ENCODE results near the gene RANBP17.

The RANBP17 gene

DNA sequence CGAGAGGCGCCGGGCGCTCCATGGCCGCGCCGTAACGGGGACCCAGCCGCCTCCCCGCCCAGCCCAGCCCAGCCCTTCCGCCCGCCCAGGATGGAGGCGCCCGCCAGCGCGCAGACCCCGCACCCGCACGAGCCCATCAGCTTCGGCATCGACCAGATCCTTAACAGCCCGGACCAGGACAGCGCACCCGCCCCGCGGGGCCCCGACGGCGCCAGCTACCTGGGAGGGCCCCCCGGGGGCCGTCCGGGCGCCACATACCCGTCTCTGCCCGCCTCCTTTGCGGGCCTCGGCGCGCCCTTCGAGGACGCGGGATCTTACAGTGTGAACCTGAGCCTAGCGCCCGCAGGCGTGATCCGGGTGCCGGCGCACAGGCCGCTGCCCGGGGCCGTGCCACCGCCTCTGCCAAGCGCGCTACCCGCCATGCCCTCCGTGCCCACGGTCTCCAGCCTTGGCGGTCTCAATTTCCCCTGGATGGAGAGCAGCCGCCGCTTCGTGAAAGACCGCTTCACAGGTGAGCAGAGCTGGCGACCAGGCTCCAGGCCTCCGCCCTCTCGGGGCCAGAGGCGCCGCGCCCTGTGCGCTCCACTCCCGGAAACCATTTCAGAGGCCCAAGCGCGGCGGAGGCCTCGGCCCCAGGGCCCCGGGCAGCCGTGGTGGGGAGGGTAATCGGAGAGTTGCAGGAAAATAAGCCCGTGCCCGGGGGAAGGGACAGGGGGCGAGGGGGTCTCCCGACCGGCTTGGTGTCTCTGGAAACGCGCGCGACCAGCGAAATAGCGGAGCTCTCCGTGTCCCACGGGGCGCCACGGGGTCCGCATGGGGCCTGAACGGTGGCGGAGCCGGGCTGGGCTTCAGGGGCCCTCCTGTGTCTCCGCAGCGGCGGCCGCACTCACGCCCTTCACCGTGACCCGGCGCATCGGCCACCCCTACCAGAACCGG lies 447.7 kb downstream of the RANBP17 start (continued):
- TF ChIP-seq, protein P1, sequence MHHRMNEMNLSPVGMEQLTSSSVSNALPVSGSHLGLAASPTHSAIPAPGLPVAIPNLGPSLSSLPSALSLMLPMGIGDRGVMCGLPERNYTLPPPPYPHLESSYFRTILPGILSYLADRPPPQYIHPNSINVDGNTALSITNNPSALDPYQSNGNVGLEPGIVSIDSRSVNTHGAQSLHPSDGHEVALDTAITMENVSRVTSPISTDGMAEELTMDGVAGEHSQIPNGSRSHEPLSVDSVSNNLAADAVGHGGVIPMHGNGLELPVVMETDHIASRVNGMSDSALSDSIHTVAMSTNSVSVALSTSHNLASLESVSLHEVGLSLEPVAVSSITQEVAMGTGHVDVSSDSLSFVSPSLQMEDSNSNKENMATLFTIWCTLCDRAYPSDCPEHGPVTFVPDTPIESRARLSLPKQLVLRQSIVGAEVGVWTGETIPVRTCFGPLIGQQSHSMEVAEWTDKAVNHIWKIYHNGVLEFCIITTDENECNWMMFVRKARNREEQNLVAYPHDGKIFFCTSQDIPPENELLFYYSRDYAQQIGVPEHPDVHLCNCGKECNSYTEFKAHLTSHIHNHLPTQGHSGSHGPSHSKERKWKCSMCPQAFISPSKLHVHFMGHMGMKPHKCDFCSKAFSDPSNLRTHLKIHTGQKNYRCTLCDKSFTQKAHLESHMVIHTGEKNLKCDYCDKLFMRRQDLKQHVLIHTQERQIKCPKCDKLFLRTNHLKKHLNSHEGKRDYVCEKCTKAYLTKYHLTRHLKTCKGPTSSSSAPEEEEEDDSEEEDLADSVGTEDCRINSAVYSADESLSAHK (tag by site-specific recombination; IDR thresholded peaks at IDR 0.05), result peak; percentile 82
- peak; percentile 85 for TF ChIP-seq GLIS2 (tag by site-specific recombination; IDR thresholded peaks at IDR 0.05)
- TF ChIP-seq ZNF610 (tag by site-specific recombination; IDR thresholded peaks at IDR 0.05; ENCODE audit: borderline replicate concordance), result no peak
- 0 out of 2 replicates have a peak, but pooled peaks have one; percentile 41 for TF ChIP-seq ZXDB (tag by site-specific recombination; IDR thresholded peaks at IDR 0.05)
- no peak for TF ChIP-seq ZNF426 (tag by site-specific recombination; IDR thresholded peaks at IDR 0.05)
- TF ChIP-seq, protein P2, sequence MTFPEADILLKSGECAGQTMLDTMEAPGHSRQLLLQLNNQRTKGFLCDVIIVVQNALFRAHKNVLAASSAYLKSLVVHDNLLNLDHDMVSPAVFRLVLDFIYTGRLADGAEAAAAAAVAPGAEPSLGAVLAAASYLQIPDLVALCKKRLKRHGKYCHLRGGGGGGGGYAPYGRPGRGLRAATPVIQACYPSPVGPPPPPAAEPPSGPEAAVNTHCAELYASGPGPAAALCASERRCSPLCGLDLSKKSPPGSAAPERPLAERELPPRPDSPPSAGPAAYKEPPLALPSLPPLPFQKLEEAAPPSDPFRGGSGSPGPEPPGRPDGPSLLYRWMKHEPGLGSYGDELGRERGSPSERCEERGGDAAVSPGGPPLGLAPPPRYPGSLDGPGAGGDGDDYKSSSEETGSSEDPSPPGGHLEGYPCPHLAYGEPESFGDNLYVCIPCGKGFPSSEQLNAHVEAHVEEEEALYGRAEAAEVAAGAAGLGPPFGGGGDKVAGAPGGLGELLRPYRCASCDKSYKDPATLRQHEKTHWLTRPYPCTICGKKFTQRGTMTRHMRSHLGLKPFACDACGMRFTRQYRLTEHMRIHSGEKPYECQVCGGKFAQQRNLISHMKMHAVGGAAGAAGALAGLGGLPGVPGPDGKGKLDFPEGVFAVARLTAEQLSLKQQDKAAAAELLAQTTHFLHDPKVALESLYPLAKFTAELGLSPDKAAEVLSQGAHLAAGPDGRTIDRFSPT (tag by site-specific recombination; IDR thresholded peaks at IDR 0.05), result peak; percentile 99
- TF ChIP-seq GLIS1 (tag by site-specific recombination; IDR thresholded peaks at IDR 0.05), result peak; percentile 97
- TF ChIP-seq ZNF558 (tag by site-specific recombination; IDR thresholded peaks at IDR 0.05), result no peak
- peak; percentile 45; the same call in 1 of the 2 replicates for TF ChIP-seq ZNF423 (tag by site-specific recombination; IDR thresholded peaks at IDR 0.05)
- TF ChIP-seq ZNF707 (tag by site-specific recombination; IDR thresholded peaks at IDR 0.05), result no peak
- 0 out of 2 replicates have a peak, but pooled peaks have one; percentile 26 for TF ChIP-seq ZNF202 (tag by site-specific recombination; IDR thresholded peaks at IDR 0.05; ENCODE audit: borderline replicate concordance)
- TF ChIP-seq KLF7 (tag by site-specific recombination; IDR thresholded peaks at IDR 0.05; ENCODE audit: borderline replicate concordance), result peak; percentile 16; the same call in 1 of the 2 replicates
- TF ChIP-seq ZNF335 (tag by site-specific recombination; conservative IDR thresholded peaks at IDR 0.05), result peak; percentile 63
- no peak for TF ChIP-seq BCL11B (tag by site-specific recombination; IDR thresholded peaks at IDR 0.05; ENCODE audit: low read depth)
- TF ChIP-seq ZFP37 (tag by site-specific recombination; IDR thresholded peaks at IDR 0.05), result peak; percentile 52; the same call in 1 of the 2 replicates
- TF ChIP-seq, protein P3, sequence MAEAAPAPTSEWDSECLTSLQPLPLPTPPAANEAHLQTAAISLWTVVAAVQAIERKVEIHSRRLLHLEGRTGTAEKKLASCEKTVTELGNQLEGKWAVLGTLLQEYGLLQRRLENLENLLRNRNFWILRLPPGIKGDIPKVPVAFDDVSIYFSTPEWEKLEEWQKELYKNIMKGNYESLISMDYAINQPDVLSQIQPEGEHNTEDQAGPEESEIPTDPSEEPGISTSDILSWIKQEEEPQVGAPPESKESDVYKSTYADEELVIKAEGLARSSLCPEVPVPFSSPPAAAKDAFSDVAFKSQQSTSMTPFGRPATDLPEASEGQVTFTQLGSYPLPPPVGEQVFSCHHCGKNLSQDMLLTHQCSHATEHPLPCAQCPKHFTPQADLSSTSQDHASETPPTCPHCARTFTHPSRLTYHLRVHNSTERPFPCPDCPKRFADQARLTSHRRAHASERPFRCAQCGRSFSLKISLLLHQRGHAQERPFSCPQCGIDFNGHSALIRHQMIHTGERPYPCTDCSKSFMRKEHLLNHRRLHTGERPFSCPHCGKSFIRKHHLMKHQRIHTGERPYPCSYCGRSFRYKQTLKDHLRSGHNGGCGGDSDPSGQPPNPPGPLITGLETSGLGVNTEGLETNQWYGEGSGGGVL (tag by site-specific recombination; IDR thresholded peaks at IDR 0.05), result peak; percentile 63
- TF ChIP-seq, protein P4, sequence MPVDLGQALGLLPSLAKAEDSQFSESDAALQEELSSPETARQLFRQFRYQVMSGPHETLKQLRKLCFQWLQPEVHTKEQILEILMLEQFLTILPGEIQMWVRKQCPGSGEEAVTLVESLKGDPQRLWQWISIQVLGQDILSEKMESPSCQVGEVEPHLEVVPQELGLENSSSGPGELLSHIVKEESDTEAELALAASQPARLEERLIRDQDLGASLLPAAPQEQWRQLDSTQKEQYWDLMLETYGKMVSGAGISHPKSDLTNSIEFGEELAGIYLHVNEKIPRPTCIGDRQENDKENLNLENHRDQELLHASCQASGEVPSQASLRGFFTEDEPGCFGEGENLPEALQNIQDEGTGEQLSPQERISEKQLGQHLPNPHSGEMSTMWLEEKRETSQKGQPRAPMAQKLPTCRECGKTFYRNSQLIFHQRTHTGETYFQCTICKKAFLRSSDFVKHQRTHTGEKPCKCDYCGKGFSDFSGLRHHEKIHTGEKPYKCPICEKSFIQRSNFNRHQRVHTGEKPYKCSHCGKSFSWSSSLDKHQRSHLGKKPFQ (tag by site-specific recombination; IDR thresholded peaks at IDR 0.05), result peak; percentile 88
- TF ChIP-seq, protein P5, sequence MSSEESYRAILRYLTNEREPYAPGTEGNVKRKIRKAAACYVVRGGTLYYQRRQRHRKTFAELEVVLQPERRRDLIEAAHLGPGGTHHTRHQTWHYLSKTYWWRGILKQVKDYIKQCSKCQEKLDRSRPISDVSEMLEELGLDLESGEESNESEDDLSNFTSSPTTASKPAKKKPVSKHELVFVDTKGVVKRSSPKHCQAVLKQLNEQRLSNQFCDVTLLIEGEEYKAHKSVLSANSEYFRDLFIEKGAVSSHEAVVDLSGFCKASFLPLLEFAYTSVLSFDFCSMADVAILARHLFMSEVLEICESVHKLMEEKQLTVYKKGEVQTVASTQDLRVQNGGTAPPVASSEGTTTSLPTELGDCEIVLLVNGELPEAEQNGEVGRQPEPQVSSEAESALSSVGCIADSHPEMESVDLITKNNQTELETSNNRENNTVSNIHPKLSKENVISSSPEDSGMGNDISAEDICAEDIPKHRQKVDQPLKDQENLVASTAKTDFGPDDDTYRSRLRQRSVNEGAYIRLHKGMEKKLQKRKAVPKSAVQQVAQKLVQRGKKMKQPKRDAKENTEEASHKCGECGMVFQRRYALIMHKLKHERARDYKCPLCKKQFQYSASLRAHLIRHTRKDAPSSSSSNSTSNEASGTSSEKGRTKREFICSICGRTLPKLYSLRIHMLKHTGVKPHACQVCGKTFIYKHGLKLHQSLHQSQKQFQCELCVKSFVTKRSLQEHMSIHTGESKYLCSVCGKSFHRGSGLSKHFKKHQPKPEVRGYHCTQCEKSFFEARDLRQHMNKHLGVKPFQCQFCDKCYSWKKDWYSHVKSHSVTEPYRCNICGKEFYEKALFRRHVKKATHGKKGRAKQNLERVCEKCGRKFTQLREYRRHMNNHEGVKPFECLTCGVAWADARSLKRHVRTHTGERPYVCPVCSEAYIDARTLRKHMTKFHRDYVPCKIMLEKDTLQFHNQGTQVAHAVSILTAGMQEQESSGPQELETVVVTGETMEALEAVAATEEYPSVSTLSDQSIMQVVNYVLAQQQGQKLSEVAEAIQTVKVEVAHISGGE (tag by site-specific recombination; conservative IDR thresholded peaks at IDR 0.05; ENCODE audit: low read depth), result peak; percentile 31; the same call in 1 of the 2 replicates
- peak; percentile 78 for TF ChIP-seq ZBTB20 (tag by site-specific recombination; IDR thresholded peaks at IDR 0.05)
- TF ChIP-seq, protein P6, sequence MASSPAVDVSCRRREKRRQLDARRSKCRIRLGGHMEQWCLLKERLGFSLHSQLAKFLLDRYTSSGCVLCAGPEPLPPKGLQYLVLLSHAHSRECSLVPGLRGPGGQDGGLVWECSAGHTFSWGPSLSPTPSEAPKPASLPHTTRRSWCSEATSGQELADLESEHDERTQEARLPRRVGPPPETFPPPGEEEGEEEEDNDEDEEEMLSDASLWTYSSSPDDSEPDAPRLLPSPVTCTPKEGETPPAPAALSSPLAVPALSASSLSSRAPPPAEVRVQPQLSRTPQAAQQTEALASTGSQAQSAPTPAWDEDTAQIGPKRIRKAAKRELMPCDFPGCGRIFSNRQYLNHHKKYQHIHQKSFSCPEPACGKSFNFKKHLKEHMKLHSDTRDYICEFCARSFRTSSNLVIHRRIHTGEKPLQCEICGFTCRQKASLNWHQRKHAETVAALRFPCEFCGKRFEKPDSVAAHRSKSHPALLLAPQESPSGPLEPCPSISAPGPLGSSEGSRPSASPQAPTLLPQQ (tag by site-specific recombination; IDR thresholded peaks at IDR 0.05), result peak; percentile 11; the same call in 1 of the 2 replicates
- TF ChIP-seq ZSCAN23 (tag by site-specific recombination; IDR thresholded peaks at IDR 0.05), result no peak
- TF ChIP-seq YY1 (tag by site-specific recombination; IDR thresholded peaks at IDR 0.05), result no peak
- TF ChIP-seq ZNF223 (tag by site-specific recombination; IDR thresholded peaks at IDR 0.05), result 0 out of 2 replicates have a peak, but pooled peaks have one; percentile 10
- peak; percentile 22; the same call in 1 of the 2 replicates for TF ChIP-seq ZSCAN30 (tag by site-specific recombination; IDR thresholded peaks at IDR 0.05)
